ENCODE results near the gene SETD2.

Gene SETD2

GRCh38 chr3:46990573-46991374, 173.1 kb downstream of the SETD2 start:
- Histone ChIP-seq H2AFZ (ENCODE audit: low read length) (no peak overlapping the region), H3K79me2 (ENCODE audit: insufficient read depth, low read length) (no peaks in the 10 kb centered on the region), H3K4me1 (ENCODE audit: insufficient read depth, low read length, severe bottlenecking) (peaks cover 31% of the 10 kb centered on the region), H3K27ac (ENCODE audit: low read depth, low read length, poor library complexity, severe bottlenecking) (peak overlapping the region; percentile 50), H3F3A (ENCODE audit: insufficient read depth, low read length) (no peaks in the 10 kb centered on the region), H4K20me1 (ENCODE audit: insufficient read depth, low read length) (no peaks in the 10 kb centered on the region), H3K9me3 (ENCODE audit: low read length) (no peaks in the 10 kb centered on the region), H3K4me2 (ENCODE audit: low read length) (no peak overlapping the region), H3K9ac (ENCODE audit: low read length) (no peak overlapping the region; the same call in 1 of the 2 replicates), H3K9me2 (ENCODE audit: low read depth, low read length) (no peaks in the 10 kb centered on the region), H3K4me3 (ENCODE audit: low read depth, low read length, poor library complexity, severe bottlenecking) (no peak overlapping the region), H3K36me3 (ENCODE audit: insufficient read depth, low read length) (peaks cover 4% of the 10 kb centered on the region; the same call in 1 of the 2 replicates), H3K27me3 (ENCODE audit: insufficient read depth, low read length) (no peaks in the 10 kb centered on the region)
- no peak for TF ChIP-seq EZH2 (IDR thresholded peaks at IDR 0.05; ENCODE audit: borderline replicate concordance, low read length)
- TF ChIP-seq CTCF (IDR thresholded peaks at IDR 0.05; ENCODE audit: low read length), result no peak

- Histone ChIP-seq H3K36me3 (ENCODE audit: insufficient read depth, low read length) (peaks cover 4% of the 10 kb centered on the region; the same call in 1 of the 2 replicates), H3K4me3 (ENCODE audit: low read depth, low read length, poor library complexity, severe bottlenecking) (no peak overlapping the region), H3K9me3 (ENCODE audit: low read length) (no peaks in the 10 kb centered on the region), H3K27me3 (ENCODE audit: insufficient read depth, low read length) (no peaks in the 10 kb centered on the region), H3K4me1 (ENCODE audit: insufficient read depth, low read length, severe bottlenecking) (peaks cover 34% of the 10 kb centered on the region), H3F3A (ENCODE audit: insufficient read depth, low read length) (no peaks in the 10 kb centered on the region), H3K27ac (ENCODE audit: low read depth, low read length, poor library complexity, severe bottlenecking) (no peak overlapping the region), H3K9ac (ENCODE audit: low read length) (no peak overlapping the region), H3K79me2 (ENCODE audit: insufficient read depth, low read length) (no peaks in the 10 kb centered on the region), H2AFZ (ENCODE audit: low read length) (no peak overlapping the region), H3K4me2 (ENCODE audit: low read length) (no peak overlapping the region), H4K20me1 (ENCODE audit: insufficient read depth, low read length) (no peaks in the 10 kb centered on the region), H3K9me2 (ENCODE audit: low read depth, low read length) (no peaks in the 10 kb centered on the region)
- no peak for TF ChIP-seq EZH2 (IDR thresholded peaks at IDR 0.05; ENCODE audit: borderline replicate concordance, low read length)
- no peak for TF ChIP-seq CTCF (IDR thresholded peaks at IDR 0.05; ENCODE audit: low read length)
These were observed 174.6 kb downstream of the SETD2 start for GRCh38 chr3:46989146-46989810.

DNA sequence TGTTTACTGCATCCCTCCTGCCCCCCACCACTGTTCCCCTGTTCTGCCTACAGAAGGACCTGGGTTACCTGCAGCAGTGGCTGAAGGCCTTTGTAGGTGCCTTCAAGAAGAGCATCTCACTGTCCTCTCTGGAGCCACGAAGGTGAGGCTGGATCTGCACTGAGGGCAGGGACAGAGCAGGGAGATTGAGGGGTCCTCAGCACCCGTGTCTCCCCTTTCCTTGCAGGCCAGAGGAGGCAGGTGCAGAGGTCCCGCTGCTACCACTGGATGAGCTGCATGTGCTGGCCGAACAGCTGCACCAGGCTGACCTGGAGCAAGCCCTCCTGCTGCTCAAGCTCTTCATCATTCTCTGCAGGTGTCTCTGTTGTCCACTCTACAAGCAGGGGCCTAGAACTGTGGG, 175.3 kb downstream of the SETD2 start:
- Histone ChIP-seq H3K9me2 (ENCODE audit: low read depth, low read length) (no peaks in the 10 kb centered on the region), H3F3A (ENCODE audit: insufficient read depth, low read length) (no peaks in the 10 kb centered on the region), H3K9me3 (ENCODE audit: low read length) (no peaks in the 10 kb centered on the region), H3K4me2 (ENCODE audit: low read length) (no peak overlapping the region), H3K36me3 (ENCODE audit: insufficient read depth, low read length) (peaks cover 4% of the 10 kb centered on the region; the same call in 1 of the 2 replicates), H3K79me2 (ENCODE audit: insufficient read depth, low read length) (no peaks in the 10 kb centered on the region), H3K27me3 (ENCODE audit: insufficient read depth, low read length) (no peaks in the 10 kb centered on the region), H3K9ac (ENCODE audit: low read length) (no peak overlapping the region), H3K4me1 (ENCODE audit: insufficient read depth, low read length, severe bottlenecking) (peaks cover 35% of the 10 kb centered on the region), H3K4me3 (ENCODE audit: low read depth, low read length, poor library complexity, severe bottlenecking) (no peak overlapping the region), H3K27ac (ENCODE audit: low read depth, low read length, poor library complexity, severe bottlenecking) (no peak overlapping the region), H2AFZ (ENCODE audit: low read length) (no peak overlapping the region), H4K20me1 (ENCODE audit: insufficient read depth, low read length) (no peaks in the 10 kb centered on the region)
- TF ChIP-seq CTCF (IDR thresholded peaks at IDR 0.05; ENCODE audit: low read length) (no peak), EZH2 (IDR thresholded peaks at IDR 0.05; ENCODE audit: borderline replicate concordance, low read length) (no peak)

All from OCI-LY1 (cell line).